ENCODE results near the gene WDR27. TPM values are rescaled to one million over a fixed set of nuclear protein-coding genes. Genes with fewer than 3 reads are reported as not detected.

The WDR27 gene
- total RNA-seq, 4 donors from 2014 or later = 2.8 to 31.6 (median 4.0) TPM

GRCh38 chr6:169527306-169527705, 174.5 kb downstream of the WDR27 start:
- peaks cover 8 to 14% of the 10 kb centered on the region in 2 donors for H3K4me1 ChIP-seq
- no peak overlapping the region for H3K27ac ChIP-seq
- no peak for TF ChIP-seq POLR2A (IDR thresholded peaks at IDR 0.05)
- TF ChIP-seq CTCF (IDR thresholded peaks at IDR 0.05 in 4 of 5, conservative IDR thresholded peaks at IDR 0.05 in 1 of 5) = no peak
- intact Hi-C loops (cut with DNase I; ENCODE audit: low total_unique reads) (no loop called here), in situ Hi-C loops (cut with MboI; ENCODE audit: low sequenced_read_pairs in 4 of 4) (no loop called here)
- no peak for DNase-seq
- H3K36me3 ChIP-seq = no peaks in the 10 kb centered on the region
- ATAC-seq = no peak
- no peaks in the 10 kb centered on the region for H3K27me3 ChIP-seq
- H3K9me3 ChIP-seq = no peaks in the 10 kb centered on the region
- H3K4me3 ChIP-seq = no peak overlapping the region

- H3K4me3 ChIP-seq = no peak overlapping the region
- H3K9me3 ChIP-seq = no peaks in the 10 kb centered on the region
- H3K27me3 ChIP-seq = no peaks in the 10 kb centered on the region
- no peak overlapping the region for H3K27ac ChIP-seq
- H3K4me1 ChIP-seq = no peaks in the 10 kb centered on the region
- ATAC-seq (no peak), DNase-seq (no peak)
- in situ Hi-C loops (cut with MboI; ENCODE audit: low sequenced_read_pairs in 4 of 4) = loop anchor here in 1 of 4 donors (25.0 kb wide), 1 partner anchor 560 kb away; no protein-coding TSS in a partner anchor
- H3K36me3 ChIP-seq = no peaks in the 10 kb centered on the region
- intact Hi-C loops (cut with DNase I; ENCODE audit: low total_unique reads) = no loop called here
- no peak for TF ChIP-seq CTCF (IDR thresholded peaks at IDR 0.05 in 4 of 5, conservative IDR thresholded peaks at IDR 0.05 in 1 of 5)
- TF ChIP-seq POLR2A (IDR thresholded peaks at IDR 0.05) = no peak
Measured at GRCh38 chr6:169521825-169522224, 180.0 kb downstream of the WDR27 start.

- ATAC-seq (no peak), DNase-seq (no peak)
- Histone ChIP-seq H3K4me1 (no peaks in the 10 kb centered on the region), H3K9me3 (no peaks in the 10 kb centered on the region), H3K36me3 (no peaks in the 10 kb centered on the region), H3K4me3 (no peak overlapping the region), H3K27ac (no peak overlapping the region), H3K27me3 (no peaks in the 10 kb centered on the region)
- intact Hi-C loops (cut with DNase I; ENCODE audit: low total_unique reads) (no loop called here), in situ Hi-C loops (cut with MboI; ENCODE audit: low sequenced_read_pairs in 4 of 4) (loop anchor here in 1 of 4 donors (25.0 kb wide), 1 partner anchor 558 kb away; no protein-coding TSS in a partner anchor)
- no peak for TF ChIP-seq CTCF (IDR thresholded peaks at IDR 0.05 in 4 of 5, conservative IDR thresholded peaks at IDR 0.05 in 1 of 5)
- TF ChIP-seq POLR2A (IDR thresholded peaks at IDR 0.05) = no peak
Measured at GRCh38 chr6:169520104-169520503, 181.7 kb downstream of the WDR27 start.

- no peak overlapping the region for H3K27ac ChIP-seq
- in situ Hi-C loops (cut with MboI; ENCODE audit: low sequenced_read_pairs in 4 of 4) = loop anchor here in 1 of 4 donors (25.0 kb wide), 1 partner anchor 556 kb away; no protein-coding TSS in a partner anchor
- no peaks in the 10 kb centered on the region for H3K36me3 ChIP-seq
- H3K4me3 ChIP-seq = no peak overlapping the region
- intact Hi-C loops (cut with DNase I; ENCODE audit: low total_unique reads) = no loop called here
- TF ChIP-seq CTCF (IDR thresholded peaks at IDR 0.05 in 4 of 5, conservative IDR thresholded peaks at IDR 0.05 in 1 of 5) (no peak), POLR2A (IDR thresholded peaks at IDR 0.05) (no peak)
- no peaks in the 10 kb centered on the region for H3K9me3 ChIP-seq
- H3K27me3 ChIP-seq = no peaks in the 10 kb centered on the region
- DNase-seq = no peak
- no peaks in the 10 kb centered on the region for H3K4me1 ChIP-seq
- ATAC-seq = no peak
Measured at GRCh38 chr6:169518451-169518850, 183.4 kb downstream of the WDR27 start.

Data from gastrocnemius medialis (tissue), 4 donors.